HG03095 (cell line): Measurements from ENCODE around the gene TANC1.
A peak's percentile ranks its signal among the peaks of the same experiment; 100 is the strongest.

Experiments used
- ATAC-seq: cut with Tn5 transposase; IDR thresholded peaks from one replicate; pipeline ENCODE4 v1.9.1; 2021; ENCODE audit warnings: moderate library complexity; ENCODE audit not compliant: unreplicated experiment

The TANC1 gene

GRCh38 chr2:158960193-158960592 is 8.2 kb upstream of the TANC1 start:
- no peak for ATAC-seq

DNA sequence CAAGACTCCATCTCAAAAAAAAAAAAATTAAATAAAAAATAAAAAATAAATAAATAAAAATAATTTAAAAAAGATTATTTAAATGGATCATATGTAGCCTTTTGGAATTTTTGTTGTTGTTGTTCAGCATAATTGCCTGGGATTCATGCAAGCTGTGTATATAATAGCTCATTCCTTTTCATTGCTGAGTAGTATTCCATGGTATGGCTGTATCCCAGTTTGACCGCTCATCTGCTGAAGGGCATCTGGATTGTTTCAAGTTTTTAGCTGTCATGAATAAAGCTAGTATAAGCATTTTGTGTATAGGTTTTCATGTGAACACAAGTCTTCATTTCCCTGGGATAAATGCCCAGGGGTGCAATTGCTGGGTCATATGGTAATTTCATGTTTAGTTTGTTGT is 6.4 kb upstream of the TANC1 start:
- ATAC-seq: no peak

DNA sequence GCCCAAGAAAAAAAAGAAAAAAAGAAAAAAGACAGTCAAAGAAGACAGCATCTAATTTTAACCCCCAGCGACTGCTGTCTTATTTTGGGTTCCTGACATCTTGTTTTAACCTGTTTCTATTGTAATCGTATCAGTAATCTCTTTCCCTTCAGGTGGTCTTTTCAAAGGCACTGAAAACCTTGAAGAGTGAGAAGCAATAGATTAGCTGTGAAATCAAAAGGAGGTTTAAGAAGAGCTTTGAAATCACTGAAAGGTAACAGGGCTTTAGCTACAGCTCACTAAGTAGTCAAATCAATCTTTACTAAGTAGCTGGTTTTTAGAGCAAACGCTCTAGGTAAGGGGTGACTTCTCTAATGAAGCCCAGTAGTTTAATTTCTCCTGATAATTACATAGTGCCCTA is 5.4 kb upstream of the TANC1 start:
- ATAC-seq: no peak

- ATAC-seq: no peak
These were observed 3.3 kb upstream of the TANC1 start for GRCh38 chr2:158965107-158965506.

DNA sequence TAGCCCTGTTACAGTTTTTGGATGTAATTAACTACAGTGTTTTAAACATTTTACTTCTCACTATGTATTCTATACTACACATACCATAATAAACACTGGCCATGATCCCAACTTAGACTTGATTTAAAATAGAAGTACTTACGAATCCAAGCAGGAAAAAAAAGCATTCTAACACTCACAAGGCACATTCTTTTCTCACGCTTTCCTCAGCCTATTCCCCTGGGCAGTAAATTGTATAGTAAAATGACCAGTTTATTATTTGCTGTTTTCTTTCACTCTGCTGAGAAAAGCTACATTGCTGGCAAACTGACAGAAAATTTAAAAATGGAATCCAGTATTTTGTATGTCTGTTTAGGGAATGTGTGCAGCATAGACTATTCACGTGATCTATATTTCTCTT is 2.8 kb upstream of the TANC1 start:
- ATAC-seq: no peak

GRCh38 chr2:158966312-158966711 is 2.1 kb upstream of the TANC1 start:
- ATAC-seq: no peak

GRCh38 chr2:158967114-158967730 is 1.2 kb upstream of the TANC1 start:
- no peak for ATAC-seq

GRCh38 chr2:158967731-158968395 is 577 bp upstream of the TANC1 start:
- peak; percentile 3 for ATAC-seq

DNA sequence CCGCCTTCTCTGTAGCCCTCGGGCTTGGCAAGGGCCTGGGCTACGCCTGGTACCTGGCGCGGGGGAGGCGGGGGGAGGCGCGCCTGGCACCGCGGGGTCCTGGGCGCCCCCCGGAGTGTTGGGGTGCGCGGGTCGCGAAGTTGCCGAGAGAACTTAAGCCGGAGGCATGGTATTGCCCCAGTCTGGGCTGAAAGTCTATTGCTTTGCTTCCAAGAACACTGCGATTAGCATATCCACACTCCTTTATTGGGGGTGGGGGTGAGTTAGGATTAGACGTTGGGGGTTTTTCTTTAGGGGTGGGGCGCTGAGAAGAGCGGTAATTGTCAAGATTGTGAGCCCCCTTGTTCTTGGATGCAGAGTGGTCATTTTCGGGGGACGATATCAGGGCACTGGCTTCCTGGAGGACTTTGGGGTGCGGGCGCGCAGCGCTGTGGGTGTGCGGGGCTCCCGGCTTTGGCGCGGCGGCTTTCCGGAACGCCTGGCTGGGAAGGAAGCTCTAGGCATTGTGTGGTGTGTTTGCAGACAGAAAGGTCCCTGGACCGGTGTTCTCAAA is 798 bp downstream of the TANC1 start:
- ATAC-seq: no peak

GRCh38 chr2:158969715-158970240 is 1.3 kb downstream of the TANC1 start:
- no peak for ATAC-seq

DNA sequence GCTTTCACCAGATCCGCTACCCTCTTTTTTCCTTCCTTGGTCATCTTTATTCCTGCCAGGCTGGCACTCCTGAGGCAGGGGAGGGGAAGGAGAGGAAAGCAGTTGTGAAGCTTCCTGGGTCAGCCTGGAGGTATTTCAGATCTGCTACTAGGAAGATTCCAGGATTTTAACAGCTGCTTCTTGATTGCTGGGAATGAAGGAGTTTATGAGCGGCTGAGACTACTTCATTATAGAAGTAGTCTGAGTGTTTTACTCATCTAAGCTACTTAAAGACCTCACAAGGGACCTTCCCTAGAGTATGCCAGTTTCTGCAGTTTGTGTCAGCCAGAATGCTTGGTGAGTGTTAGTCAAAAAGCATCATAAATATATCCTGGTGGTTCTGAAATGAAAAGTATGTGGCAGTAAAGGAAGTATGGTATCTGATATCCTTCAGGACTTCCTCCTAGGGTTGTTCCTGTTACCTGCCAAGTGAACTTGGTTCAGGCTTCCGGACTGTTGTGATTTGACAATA is 1.9 kb downstream of the TANC1 start:
- ATAC-seq: no peak

- no peak for ATAC-seq
These were observed 4.9 kb downstream of the TANC1 start for GRCh38 chr2:158973116-158973956.

DNA sequence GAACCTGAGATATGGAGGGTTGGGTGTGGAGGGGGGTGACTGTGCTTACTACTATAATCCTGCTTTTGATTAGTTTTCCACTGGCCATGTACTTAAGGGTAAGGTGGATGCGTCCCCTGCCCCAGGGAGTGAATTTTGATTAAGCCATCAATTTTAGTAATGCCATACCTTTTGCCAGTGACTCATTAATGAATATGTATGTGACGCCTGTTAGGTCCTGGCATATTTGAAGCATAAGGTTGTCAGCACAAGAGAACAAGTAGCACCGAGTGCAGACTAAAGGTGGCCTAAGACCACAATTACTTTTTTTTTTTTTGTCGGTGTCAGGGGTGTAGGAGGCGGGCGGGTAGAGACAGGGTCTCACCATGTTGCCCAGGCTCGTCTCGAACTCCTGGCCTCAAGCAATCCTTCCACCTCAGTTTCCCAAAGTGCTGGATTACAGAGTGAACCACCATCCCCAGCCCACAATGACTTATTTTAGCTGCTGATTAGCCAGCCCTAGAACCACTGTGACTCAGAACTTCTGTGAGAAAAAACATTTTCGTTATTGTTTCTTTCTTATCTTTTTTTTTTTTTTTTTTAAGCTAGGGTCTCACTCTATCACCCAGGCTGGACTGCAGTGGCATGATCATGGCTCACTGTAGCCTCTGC is 7.0 kb downstream of the TANC1 start:
- no peak for ATAC-seq

- ATAC-seq: no peak
These were observed 11.3 kb downstream of the TANC1 start for GRCh38 chr2:158979772-158980171.

DNA sequence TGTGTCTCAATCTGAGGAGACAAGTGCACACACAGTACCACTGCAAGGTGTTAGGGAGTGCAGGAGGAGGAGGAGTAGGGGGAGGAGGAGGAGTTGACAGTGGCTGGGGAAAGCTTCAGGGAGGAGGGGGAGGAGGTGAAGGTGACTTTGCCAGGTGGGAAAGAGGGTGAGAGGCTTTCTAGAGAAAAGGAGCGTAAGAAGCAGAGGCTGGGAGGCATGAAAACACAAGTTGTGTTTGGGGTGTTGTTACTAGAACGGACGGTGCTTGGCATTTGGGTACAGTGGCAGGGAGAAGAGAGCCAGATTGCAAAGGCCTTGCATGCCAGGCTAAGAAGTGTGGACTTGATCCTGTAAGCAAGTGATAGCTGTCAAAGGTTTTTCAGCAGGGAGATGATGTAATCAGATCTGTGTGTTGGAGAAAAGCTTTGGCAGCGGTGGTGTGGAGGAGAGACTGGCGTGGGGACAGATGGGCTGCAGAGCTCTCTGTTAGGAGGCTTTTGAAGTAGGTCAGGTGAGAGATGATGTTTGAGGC is 16.2 kb downstream of the TANC1 start:
- no peak for ATAC-seq

- ATAC-seq: no peak
These were observed 20.1 kb downstream of the TANC1 start for GRCh38 chr2:158988501-158988900.

GRCh38 chr2:158989165-158989564 is 20.7 kb downstream of the TANC1 start:
- ATAC-seq: no peak

DNA sequence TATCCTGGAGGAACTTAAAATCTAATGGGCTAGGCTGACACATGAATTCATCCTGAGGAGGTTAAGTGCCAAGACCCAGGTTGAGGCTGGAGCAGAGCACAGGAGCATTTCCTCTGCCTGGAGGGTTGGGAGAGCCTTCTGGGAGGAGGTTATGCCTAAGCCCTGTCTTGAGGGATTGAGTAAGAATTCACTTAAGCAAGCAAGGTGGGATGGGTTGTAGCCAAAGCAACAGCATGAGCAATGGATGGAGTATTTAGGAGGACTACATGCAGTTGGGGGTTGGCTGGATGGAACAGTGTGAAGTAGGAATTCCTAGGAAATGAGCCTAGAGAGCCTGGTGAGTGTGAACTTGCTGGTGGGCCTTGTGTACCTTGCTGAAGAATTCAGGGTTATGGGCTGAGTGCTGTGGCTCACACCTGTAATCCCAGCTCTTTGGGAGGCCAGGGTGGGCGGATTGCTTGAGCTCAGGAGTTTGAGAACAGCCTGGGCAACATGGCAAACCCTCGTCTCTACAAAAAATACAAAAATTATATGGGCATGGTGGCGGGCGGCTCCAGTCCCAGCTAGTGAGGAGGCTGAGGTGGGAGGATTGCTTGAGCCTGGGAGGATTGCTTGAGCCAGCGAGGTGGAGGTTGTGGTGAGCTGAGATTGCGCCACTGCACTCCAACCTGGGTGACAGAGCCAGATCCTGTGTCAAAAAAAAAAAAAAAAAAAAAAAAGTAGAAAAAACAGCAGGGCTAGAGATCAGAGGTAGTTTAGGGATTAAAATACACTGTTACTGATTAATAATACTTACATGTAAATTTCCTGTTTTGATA is 22.2 kb downstream of the TANC1 start:
- no peak for ATAC-seq

GRCh38 chr2:158993030-158993429 is 24.6 kb downstream of the TANC1 start:
- ATAC-seq: no peak
